GM18517 (cell line): ENCODE measurements around the gene ATP5F1C.
A peak's percentile ranks its signal among the peaks of the same experiment; 100 is the strongest.
"Not testable (repeated sequence)": the region's sequence is repeated elsewhere in the genome, so short reads cannot be mapped to it uniquely, and the experiment has no call there.

Experiments used
- ATAC-seq: cut with Tn5 transposase; IDR thresholded peaks from one replicate; pipeline ENCODE4 v1.9.1; 2021; ENCODE audit warnings: mild to moderate bottlenecking, moderate library complexity; ENCODE audit not compliant: unreplicated experiment

ATP5F1C gene

GRCh38 chr10:7787857-7788638 lies at the start of gene ATP5F1C, which contains the start of gene KIN:
ATP5F1C (plus strand) TSS chr10:7788177; CDS start chr10:7788208, 31 bp downstream.
KIN (minus strand) TSS chr10:7787993; CDS start chr10:7787933, 60 bp downstream.
- peak; percentile 94 for ATAC-seq

GRCh38 chr10:7738536-7739407 lies 49.2 kb upstream of the ATP5F1C start:
- ATAC-seq: no peak

GRCh38 chr10:7744307-7744706 lies 43.7 kb upstream of the ATP5F1C start:
- ATAC-seq: no peak

DNA sequence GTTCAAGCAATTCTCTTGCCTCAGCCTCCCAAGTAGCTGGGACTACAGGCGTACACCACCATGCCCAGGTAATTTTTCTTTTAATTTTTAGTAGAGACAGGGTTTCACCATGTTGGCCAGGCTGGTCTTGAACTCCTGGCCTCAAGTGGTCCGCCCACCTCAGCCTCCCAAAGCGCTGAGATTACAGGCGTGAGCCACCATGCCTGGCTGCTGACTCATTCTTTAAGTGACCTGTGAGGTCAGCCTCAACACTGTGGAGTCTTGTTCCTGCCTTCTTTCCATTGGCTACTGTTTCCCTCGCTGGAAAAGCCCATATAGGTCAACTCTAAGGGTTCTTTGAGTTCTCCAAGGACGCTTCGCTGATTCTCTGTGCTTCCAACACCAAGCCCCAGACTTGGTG lies 39.3 kb upstream of the ATP5F1C start:
- ATAC-seq: not testable (repeated sequence)

DNA sequence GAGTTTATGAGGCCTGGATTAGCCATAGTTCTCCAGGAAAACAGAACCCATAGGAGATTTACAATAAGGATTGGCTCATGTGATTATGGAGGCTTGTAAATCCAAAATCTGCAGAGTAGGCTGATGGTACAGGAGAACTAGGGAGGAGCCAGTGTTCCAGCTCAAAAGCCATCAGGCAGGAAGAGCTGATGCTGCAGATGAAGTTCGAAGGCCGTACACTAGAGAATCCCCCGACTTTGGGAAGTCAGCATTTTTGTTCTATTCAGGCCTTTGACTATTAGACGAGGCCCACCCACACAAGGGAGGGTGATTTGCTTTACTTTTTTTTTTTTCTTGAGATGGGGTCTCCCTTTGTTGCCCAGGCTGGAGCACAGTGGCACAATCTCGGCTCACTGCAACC lies 37.8 kb upstream of the ATP5F1C start:
- ATAC-seq: no peak

GRCh38 chr10:7752251-7752650 lies 35.7 kb upstream of the ATP5F1C start:
- no peak for ATAC-seq

DNA sequence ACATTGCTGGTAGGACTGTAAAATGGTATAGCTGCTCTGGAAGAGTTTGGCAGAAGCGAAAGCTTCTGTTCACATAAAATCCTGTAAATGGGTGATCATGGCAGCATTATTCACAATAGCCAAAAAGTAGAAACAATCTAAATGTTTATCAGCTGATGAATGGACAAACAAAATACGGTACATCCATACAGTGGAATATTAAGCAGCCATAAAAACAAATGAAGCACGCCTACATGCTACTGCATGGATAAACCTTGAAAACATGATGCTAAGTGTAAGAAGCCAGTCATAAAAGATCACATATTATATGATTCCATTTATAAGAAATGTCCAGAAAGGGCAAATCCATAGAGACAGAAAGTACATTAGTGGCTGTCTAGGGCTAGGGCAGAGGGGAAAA lies 32.9 kb upstream of the ATP5F1C start:
- no peak for ATAC-seq

DNA sequence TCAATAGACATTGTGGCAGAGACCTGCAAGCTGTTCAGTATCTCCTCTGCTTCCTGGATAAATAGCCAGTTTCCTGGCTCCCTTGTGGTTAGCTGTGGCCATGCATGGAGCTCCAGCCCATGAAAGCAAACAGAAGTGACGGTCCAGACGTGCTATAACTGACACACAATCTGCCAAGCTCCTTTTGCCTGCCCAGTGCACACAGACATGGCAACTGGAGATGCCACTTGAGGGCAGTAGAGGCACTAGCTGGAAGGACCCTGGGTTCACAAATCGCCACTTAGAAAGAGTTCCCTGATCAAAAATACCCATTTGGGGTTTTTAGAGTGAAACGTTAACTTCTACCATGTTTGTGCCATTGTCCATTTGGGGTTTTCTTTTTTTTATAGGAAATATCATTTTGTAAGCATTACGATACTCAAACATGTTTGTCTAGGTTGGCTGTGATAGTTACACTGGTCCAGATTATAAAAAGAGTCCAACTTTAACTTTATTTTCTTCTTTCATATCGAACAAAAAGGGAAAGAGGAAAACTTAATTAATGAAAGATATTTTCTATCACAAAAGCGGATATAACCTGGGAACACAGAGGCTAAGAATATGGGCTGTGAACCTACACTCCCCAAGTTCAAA lies 31.5 kb upstream of the ATP5F1C start:
- no peak for ATAC-seq

DNA sequence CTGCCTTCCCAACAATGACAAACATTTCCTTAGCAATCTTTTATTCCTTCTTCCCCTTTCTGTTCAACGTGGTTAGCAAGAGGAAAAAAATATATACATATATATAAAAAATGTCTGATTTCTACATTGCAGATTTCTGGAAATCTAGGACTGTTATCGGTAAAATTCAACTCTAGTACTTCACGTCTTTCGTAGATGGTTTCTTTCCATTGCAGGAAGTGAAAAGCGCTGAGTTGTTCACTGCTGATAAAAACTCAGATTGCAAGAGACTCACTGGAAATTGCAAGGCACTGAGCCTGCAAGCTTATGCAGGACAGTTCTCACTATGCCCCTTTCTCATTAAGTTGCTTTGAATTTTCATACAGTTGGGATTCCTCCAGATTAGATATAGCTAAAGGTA lies 24.0 kb upstream of the ATP5F1C start:
- ATAC-seq: no peak

- no peak for ATAC-seq
These were observed 21.7 kb upstream of the ATP5F1C start for GRCh38 chr10:7766241-7766640.

- no peak for ATAC-seq
These were observed 20.8 kb upstream of the ATP5F1C start for GRCh38 chr10:7767209-7767608.

DNA sequence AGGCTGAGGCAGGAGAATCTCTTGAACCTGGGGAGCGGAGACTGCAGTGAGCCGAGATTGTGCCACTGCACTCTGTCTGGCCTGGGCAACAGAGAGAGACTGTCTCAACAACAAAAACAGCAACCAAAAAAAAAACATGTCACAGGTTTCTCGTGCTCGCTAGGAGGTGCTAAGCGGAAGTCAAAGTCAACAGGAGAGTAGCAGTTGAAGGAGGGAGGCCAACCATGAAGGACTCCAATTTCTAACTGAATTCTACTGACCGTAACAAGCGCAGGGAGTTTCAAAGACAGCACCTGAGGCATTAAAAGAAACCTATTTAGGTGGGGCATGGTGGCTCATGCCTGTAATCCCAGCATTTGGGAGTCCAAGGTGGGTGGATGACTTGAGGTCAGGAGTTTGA lies 19.6 kb upstream of the ATP5F1C start:
- ATAC-seq: no peak

GRCh38 chr10:7773845-7774801 lies 13.9 kb upstream of the ATP5F1C start:
- no peak for ATAC-seq

- ATAC-seq: no peak
These were observed 11.2 kb upstream of the ATP5F1C start for GRCh38 chr10:7776777-7777176.

DNA sequence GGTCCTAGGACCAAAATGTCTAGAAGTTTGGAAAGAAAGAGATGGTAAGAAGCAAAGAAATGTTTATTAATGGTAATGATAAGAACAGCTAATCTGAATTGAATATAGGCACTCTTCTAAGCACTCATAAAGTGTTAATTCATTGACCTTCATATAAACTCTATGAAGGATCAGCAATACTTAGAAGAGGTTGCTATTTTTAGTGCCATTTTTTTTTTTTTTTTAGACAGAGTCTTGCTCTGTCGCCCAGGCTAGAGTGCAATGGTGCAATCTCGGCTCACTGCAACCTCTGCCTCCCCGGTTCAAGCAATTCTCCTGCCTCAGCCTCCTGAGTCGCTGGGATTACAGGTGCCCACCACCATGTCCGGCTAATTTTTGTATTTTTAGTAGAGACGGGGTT lies 5.8 kb upstream of the ATP5F1C start:
- not testable (repeated sequence) for ATAC-seq

DNA sequence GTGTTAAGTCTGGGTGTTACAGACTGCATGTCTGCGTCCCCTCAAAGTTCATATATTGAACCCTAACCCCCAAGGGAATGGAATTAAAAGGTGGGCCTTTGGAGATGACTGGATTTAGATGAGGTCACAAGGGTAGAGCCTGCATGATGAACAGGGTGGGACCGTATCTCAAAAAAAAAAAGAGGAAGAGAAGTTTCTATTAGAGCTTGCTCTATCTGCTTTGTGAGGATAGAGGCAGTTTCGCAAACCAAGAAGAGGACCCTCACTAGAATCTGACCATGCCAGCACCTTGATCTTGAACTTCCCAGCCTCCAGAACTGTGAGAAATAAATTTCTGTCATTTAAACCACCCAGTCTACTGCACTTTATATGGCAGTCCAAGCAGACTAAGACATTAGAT lies 1.5 kb upstream of the ATP5F1C start:
- ATAC-seq: no peak

DNA sequence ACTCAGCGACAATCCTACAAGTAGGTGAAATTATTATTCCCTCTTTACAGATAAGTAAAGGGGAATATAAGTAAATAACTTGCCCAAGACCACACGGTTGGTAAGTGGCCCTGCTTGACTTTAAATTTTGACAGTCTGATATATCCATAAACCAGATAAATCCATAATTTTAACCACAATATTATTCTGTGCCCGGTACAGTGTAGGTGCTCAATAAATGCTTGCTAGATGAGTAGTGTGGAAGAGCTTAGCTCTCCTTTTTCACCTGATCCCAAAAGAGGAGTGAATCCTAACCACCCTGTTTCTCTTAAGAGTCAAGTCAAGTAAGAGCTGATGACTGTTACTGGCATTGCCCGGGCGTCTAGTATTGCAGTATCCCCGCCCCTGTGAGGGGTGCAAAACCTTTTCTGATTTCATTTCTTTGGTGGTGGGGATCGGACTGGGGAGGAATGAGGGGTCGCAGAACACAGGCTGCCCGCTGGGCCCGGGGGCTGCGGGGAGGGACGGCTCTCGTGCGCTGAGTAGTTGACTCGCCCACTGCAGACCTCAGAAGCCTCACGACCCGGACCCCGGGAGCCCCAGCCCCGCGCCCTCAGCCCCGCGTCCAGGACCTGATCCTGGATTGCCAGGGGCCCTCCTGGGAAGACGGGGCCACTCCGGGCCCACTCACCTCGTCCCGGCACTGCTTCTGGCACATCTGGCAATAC lies 674 bp upstream of the ATP5F1C start:
- no peak for ATAC-seq

- ATAC-seq: peak; percentile 22
These were observed 786 bp downstream of the ATP5F1C start for GRCh38 chr10:7788639-7789286.

DNA sequence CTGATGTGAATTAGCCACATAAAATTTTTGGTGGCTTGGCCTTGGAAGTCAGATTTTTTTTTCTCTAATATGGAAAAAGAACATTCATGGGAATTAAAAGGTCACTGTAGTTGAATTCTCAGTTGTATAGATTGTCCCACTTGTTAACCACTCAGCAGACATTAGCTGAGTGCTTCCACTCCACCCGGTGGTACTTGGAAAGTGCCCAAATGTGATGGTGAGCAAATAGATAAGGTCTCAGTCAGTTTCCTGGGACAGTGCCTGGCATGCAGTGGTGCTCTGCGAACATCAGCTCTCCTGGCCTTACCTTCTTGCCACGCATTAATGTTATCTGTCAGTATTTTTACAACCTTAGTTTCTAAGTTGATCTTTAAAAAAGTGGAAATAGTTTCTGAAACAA lies 1.4 kb downstream of the ATP5F1C start:
- no peak for ATAC-seq
